Measurements from ENCODE around the gene MAP3K1.

MAP3K1 gene

DNA sequence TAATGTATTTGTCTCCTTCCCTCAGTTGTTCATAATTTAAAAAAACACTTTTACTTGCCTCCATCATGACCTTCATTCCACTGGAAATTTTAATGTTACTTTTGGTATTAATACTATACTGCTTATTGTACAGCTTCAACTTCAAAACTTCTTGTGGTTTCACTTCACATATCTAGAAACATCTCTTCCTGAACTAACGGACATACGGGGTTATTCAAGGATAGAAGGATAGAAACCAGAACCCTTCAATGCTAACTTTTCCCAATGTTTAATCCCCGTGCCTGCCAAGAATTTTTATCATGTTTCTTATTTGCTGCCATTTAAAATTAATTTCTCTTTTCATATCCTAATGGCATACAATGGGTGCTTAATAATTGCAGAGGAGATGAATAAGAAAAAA is 57.7 kb downstream of the MAP3K1 start:
- H3K9ac ChIP-seq = no peak overlapping the region
- no peaks in the 10 kb centered on the region for H3K79me2 ChIP-seq (ENCODE audit: insufficient read depth, low read depth)
- no peaks in the 10 kb centered on the region for H3K4me1 ChIP-seq (ENCODE audit: low read depth, poor library complexity, severe bottlenecking)
- H3K27me3 ChIP-seq (ENCODE audit: insufficient read depth, low read depth) = no peaks in the 10 kb centered on the region
- no peak overlapping the region for H2AFZ ChIP-seq (ENCODE audit: low read depth)
- no peak overlapping the region for H3K4me3 ChIP-seq (IDR thresholded peaks at IDR 0.05; ENCODE audit: insufficient read depth, low read depth, low read length)
- no peaks in the 10 kb centered on the region for H4K20me1 ChIP-seq (ENCODE audit: insufficient read depth)
- no peak overlapping the region for H3K27ac ChIP-seq
- peaks cover 6% of the 10 kb centered on the region; the same call in 1 of the 2 replicates for H3K36me3 ChIP-seq (ENCODE audit: insufficient read depth)
- TF ChIP-seq, protein P1, sequence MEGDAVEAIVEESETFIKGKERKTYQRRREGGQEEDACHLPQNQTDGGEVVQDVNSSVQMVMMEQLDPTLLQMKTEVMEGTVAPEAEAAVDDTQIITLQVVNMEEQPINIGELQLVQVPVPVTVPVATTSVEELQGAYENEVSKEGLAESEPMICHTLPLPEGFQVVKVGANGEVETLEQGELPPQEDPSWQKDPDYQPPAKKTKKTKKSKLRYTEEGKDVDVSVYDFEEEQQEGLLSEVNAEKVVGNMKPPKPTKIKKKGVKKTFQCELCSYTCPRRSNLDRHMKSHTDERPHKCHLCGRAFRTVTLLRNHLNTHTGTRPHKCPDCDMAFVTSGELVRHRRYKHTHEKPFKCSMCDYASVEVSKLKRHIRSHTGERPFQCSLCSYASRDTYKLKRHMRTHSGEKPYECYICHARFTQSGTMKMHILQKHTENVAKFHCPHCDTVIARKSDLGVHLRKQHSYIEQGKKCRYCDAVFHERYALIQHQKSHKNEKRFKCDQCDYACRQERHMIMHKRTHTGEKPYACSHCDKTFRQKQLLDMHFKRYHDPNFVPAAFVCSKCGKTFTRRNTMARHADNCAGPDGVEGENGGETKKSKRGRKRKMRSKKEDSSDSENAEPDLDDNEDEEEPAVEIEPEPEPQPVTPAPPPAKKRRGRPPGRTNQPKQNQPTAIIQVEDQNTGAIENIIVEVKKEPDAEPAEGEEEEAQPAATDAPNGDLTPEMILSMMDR (conservative IDR thresholded peaks at IDR 0.05; ENCODE audit: low read depth, low read length) = no peak
- H3K4me2 ChIP-seq = no peak overlapping the region

DNA sequence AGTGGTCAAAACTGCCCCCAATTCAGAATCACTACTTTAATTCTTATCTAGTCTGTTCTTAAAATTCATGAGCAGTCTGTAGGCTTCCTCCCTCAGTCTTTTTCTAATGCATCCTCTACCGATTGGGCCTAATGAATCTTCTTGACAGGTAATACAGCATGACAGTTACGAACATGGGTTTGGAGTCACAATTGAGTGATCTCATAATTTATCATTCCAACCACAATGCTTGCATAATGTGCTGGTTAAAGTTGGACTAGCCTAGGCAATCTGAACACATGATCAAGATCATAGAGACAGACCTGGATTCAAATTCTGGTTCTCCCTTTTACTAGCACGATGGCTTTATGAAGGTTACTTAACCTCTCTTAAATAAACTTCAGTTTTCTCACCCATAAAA is 61.0 kb downstream of the MAP3K1 start:
- Histone ChIP-seq H3K4me3 (IDR thresholded peaks at IDR 0.05; ENCODE audit: insufficient read depth, low read depth, low read length) (no peak overlapping the region), H3K4me1 (ENCODE audit: low read depth, poor library complexity, severe bottlenecking) (no peaks in the 10 kb centered on the region), H3K4me2 (no peak overlapping the region), H3K27me3 (ENCODE audit: insufficient read depth, low read depth) (no peaks in the 10 kb centered on the region), H3K27ac (no peak overlapping the region), H4K20me1 (ENCODE audit: insufficient read depth) (no peaks in the 10 kb centered on the region), H3K79me2 (ENCODE audit: insufficient read depth, low read depth) (no peaks in the 10 kb centered on the region), H2AFZ (ENCODE audit: low read depth) (no peak overlapping the region), H3K36me3 (ENCODE audit: insufficient read depth) (peaks cover 6% of the 10 kb centered on the region; the same call in 1 of the 2 replicates), H3K9ac (no peak overlapping the region)
- TF ChIP-seq, protein P1 (conservative IDR thresholded peaks at IDR 0.05; ENCODE audit: low read depth, low read length) = no peak

DNA sequence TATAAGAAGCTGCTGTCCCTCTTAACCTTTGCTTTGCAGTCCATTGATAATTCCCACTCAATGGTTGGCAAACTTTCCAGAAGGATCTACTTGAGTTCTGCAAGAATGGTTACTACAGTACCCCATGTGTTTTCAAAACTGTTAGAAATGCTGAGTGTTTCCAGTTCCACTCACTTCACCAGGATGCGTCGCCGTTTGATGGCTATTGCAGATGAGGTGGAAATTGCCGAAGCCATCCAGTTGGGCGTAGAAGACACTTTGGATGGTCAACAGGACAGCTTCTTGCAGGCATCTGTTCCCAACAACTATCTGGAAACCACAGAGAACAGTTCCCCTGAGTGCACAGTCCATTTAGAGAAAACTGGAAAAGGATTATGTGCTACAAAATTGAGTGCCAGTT is 66.2 kb downstream of the MAP3K1 start:
- Histone ChIP-seq H3K27ac (no peak overlapping the region), H3K27me3 (ENCODE audit: insufficient read depth, low read depth) (no peaks in the 10 kb centered on the region), H3K4me2 (no peak overlapping the region), H3K4me1 (ENCODE audit: low read depth, poor library complexity, severe bottlenecking) (no peaks in the 10 kb centered on the region), H3K4me3 (IDR thresholded peaks at IDR 0.05; ENCODE audit: insufficient read depth, low read depth, low read length) (no peak overlapping the region), H3K79me2 (ENCODE audit: insufficient read depth, low read depth) (no peaks in the 10 kb centered on the region), H4K20me1 (ENCODE audit: insufficient read depth) (no peaks in the 10 kb centered on the region), H3K36me3 (ENCODE audit: insufficient read depth) (no peaks in the 10 kb centered on the region; the same call in 1 of the 2 replicates), H3K9ac (no peak overlapping the region), H2AFZ (ENCODE audit: low read depth) (no peak overlapping the region)
- TF ChIP-seq, protein P1 (conservative IDR thresholded peaks at IDR 0.05; ENCODE audit: low read depth, low read length) = no peak

DNA sequence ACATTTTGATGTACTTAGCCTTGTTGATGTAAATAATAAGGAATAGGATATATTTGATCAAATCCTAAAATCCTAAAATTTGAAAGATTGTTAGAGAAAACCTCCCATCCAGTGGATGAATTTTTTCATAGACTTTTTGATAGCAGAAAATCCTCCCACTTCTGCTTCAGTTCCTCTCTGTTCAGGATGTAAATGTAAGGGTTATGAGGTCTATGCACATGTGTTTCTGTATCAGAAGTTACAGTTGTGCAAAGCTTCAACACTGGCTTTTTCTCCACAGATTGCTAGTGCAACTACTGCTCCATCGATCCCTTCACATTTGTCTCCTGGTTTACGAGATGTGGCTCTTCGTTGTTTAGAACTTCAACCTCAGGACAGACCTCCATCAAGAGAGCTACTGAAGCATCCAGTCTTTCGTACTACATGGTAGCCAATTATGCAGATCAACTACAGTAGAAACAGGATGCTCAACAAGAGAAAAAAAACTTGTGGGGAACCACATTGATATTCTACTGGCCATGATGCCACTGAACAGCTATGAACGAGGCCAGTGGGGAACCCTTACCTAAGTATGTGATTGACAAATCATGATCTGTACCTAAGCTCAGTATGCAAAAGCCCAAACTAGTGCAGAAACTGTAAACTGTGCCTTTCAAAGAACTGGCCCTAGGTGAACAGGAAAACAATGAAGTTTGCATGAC is 78.1 kb downstream of the MAP3K1 start:
- Histone ChIP-seq H4K20me1 (ENCODE audit: insufficient read depth) (no peaks in the 10 kb centered on the region), H3K79me2 (ENCODE audit: insufficient read depth, low read depth) (no peaks in the 10 kb centered on the region), H3K27me3 (ENCODE audit: insufficient read depth, low read depth) (no peaks in the 10 kb centered on the region), H3K4me2 (no peak overlapping the region), H3K4me3 (IDR thresholded peaks at IDR 0.05; ENCODE audit: insufficient read depth, low read depth, low read length) (no peak overlapping the region), H3K4me1 (ENCODE audit: low read depth, poor library complexity, severe bottlenecking) (no peaks in the 10 kb centered on the region), H3K9ac (no peak overlapping the region), H2AFZ (ENCODE audit: low read depth) (no peak overlapping the region), H3K27ac (no peak overlapping the region), H3K36me3 (ENCODE audit: insufficient read depth) (no peaks in the 10 kb centered on the region)
- TF ChIP-seq, protein P1 (conservative IDR thresholded peaks at IDR 0.05; ENCODE audit: low read depth, low read length) = no peak
